GM19372 (cell line): Measurements from ENCODE around the gene BMF.

Source experiments
- ATAC-seq: cut with Tn5 transposase; IDR thresholded peaks from one replicate; pipeline ENCODE4 v1.9.1; 2021; ENCODE audit warnings: mild to moderate bottlenecking, low read depth, moderate library complexity; ENCODE audit not compliant: unreplicated experiment

Gene BMF

GRCh38 chr15:40104296-40104864 is 4.3 kb downstream of the BMF start:
- no peak for ATAC-seq

GRCh38 chr15:40103864-40104271 is 4.8 kb downstream of the BMF start:
- ATAC-seq, result no peak

GRCh38 chr15:40102897-40103858 is 5.5 kb downstream of the BMF start:
- no peak for ATAC-seq

- no peak for ATAC-seq
Measured at GRCh38 chr15:40100947-40101905, 7.5 kb downstream of the BMF start.

GRCh38 chr15:40100123-40100946 is 8.3 kb downstream of the BMF start:
- ATAC-seq, result no peak

GRCh38 chr15:40098489-40099261 is 10.0 kb downstream of the BMF start:
- peak; percentile 92 for ATAC-seq

GRCh38 chr15:40097968-40098476 is 10.7 kb downstream of the BMF start:
- ATAC-seq, result peak; percentile 6

GRCh38 chr15:40097096-40097967 is 11.3 kb downstream of the BMF start:
- ATAC-seq, result no peak

- no peak for ATAC-seq
Measured at GRCh38 chr15:40096094-40096891, 12.4 kb downstream of the BMF start.

- ATAC-seq, result no peak
Measured at GRCh38 chr15:40095371-40096093, 13.1 kb downstream of the BMF start.

- no peak for ATAC-seq
Measured at GRCh38 chr15:40094156-40094555, 14.5 kb downstream of the BMF start.

GRCh38 chr15:40092979-40093869 is 15.5 kb downstream of the BMF start:
- ATAC-seq, result no peak

GRCh38 chr15:40092256-40092978 is 16.3 kb downstream of the BMF start:
- ATAC-seq, result no peak

- ATAC-seq, result no peak
Measured at GRCh38 chr15:40091861-40092255, 16.8 kb downstream of the BMF start.
